H1 (cell line): ENCODE results near the gene ADCY2. TPM values are rescaled to one million over a fixed set of nuclear protein-coding genes. Genes with fewer than 3 reads are reported as not detected.

Experiments used
- CTBP2 ChIP-seq: IDR thresholded peaks from 2 replicates; pipeline ENCODE4 v1.7.0; 2011; ENCODE audit warnings: borderline replicate concordance, mild to moderate bottlenecking, moderate library complexity, mixed read lengths, low read length; ENCODE audit not compliant: insufficient read depth, insufficient read length
- EP300 ChIP-seq, 2 experiments: IDR thresholded peaks; 1 replicate in 1 of 2; 2 replicates in 1 of 2; pipeline ENCODE4 v1.6.1; 2011 to 2012; ENCODE audit warnings: low read depth in 2 of 2, low read length in 2 of 2, mild to moderate bottlenecking in 2 of 2, borderline replicate concordance in 1 of 2, inconsistent platforms in 1 of 2, moderate library complexity in 1 of 2
- GTF2F1 ChIP-seq: IDR thresholded peaks from 2 replicates; pipeline ENCODE4 v1.6.1; 2012; ENCODE audit warnings: low read depth, low read length, improper control_type of control experiment, borderline replicate concordance
- NANOG ChIP-seq: IDR thresholded peaks from 2 replicates; pipeline ENCODE4 v1.6.1; 2011; ENCODE audit warnings: low read length, low read depth, mild to moderate bottlenecking, inconsistent platforms; ENCODE audit not compliant: insufficient read depth, poor library complexity, severe bottlenecking
- SIN3A ChIP-seq, 2 experiments: IDR thresholded peaks in 1 of 2; conservative IDR thresholded peaks in 1 of 2; 2 replicates each; pipeline ENCODE4 v1.6.1; 2011 to 2012; ENCODE audit warnings: low read length in 2 of 2, improper control_type of control experiment in 1 of 2, low read depth in 1 of 2, mild to moderate bottlenecking in 1 of 2
- polyA plus RNA-seq, 7 experiments: library from polyadenylated mRNA; depleted of rRNA in 3 of 7; stranded (reverse) in 5 of 7; unstranded in 2 of 7; fragments of >200 nt in 5 of 7; fragments of 200-250 nt in 2 of 7; gene quantifications; 1 replicate in 5 of 7; 2 replicates in 1 of 7; 4 replicates in 1 of 7; pipeline versions ENCODE4 v1.2.1 to v1.2.3, GENCODE V29; 2011 to 2013; ENCODE audit warnings: missing spikeins in 2 of 7, mixed read lengths in 2 of 7
- total RNA-seq: library from RNA; stranded (reverse); fragmentation: NEBNext Ultra II Directional; extraction: Animal tissue kit (Norgen Biotek cat#: 25700); gene quantifications from 2 replicates; pipeline ENCODE4 v1.2.1, GENCODE V29; 2021

Gene ADCY2
- total and polyA plus RNA-seq, 2 of the 8 experiments (the other 6 are each of a cell fraction or from before 2014, with no cell fraction given) = 35.8 to 122 TPM

DNA sequence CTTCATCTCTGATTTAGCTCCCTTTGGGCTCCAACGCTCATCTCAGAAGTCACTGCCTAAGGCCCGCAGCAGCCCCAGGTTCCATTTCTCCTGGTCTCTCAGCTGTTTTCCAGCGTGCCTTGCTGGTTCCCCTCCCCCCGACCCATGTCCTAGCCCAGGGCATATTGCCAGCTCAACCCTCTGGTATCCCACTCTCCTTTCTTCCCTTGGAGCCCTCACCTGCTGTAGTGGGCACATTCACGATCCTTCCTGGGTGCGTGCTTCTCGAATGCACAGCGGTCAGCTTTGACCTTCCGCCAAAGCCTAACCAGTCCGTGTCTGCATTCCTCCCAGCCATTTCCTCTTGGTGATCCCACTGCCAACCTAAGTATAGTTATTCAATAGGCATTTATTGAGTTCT, 418.9 kb downstream of the ADCY2 start (continued):
- TF ChIP-seq NANOG (no peak), SIN3A (conservative IDR thresholded peaks at IDR 0.05 in 1 of 2, IDR thresholded peaks at IDR 0.05 in 1 of 2; ENCODE audit: low read depth in 1 of 2, low read length in 2 of 2) (no peak), CTBP2 (no peak), GTF2F1 (no peak), EP300 (IDR thresholded peaks at IDR 0.05; ENCODE audit: borderline replicate concordance in 1 of 2, low read depth in 2 of 2, low read length in 2 of 2) (no peak)
